ENCODE data around the gene DHDDS.
"Not testable (repeated sequence)": the region's sequence is repeated elsewhere in the genome, so short reads cannot be mapped to it uniquely, and the experiment has no call there.

Gene DHDDS

GRCh38 chr1:26500488-26501175 is 68.5 kb downstream of the DHDDS start:
- Histone ChIP-seq H3K4me1 (peaks cover 14% of the 10 kb centered on the region), H3K4me3 (peak overlapping the region; percentile 60), H3K9me3 (no peaks in the 10 kb centered on the region), H3K36me3 (replicated peaks) (no peaks in the 10 kb centered on the region), H3K27me3 (ENCODE audit: low read depth) (no peaks in the 10 kb centered on the region)
- DNase-seq (ENCODE audit: low spot score in 2 of 2), result peak in 1 of 2 experiments; percentile 93
- in situ Hi-C loops (cut with MboI; ENCODE audit: low sequenced_read_pairs), result no loop called here

GRCh38 chr1:26510711-26511110 is 78.6 kb downstream of the DHDDS start:
- DNase-seq (ENCODE audit: low spot score in 2 of 2); H3K36me3 ChIP-seq (replicated peaks); H3K9me3 ChIP-seq; H3K4me1 ChIP-seq; in situ Hi-C loops (cut with MboI; ENCODE audit: low sequenced_read_pairs); H3K4me3 ChIP-seq; H3K27me3 ChIP-seq (ENCODE audit: low read depth): not testable (repeated sequence)

GRCh38 chr1:26515836-26516235 is 83.7 kb downstream of the DHDDS start:
- DNase-seq (ENCODE audit: low spot score in 2 of 2); H3K27me3 ChIP-seq (ENCODE audit: low read depth); H3K9me3 ChIP-seq; H3K36me3 ChIP-seq (replicated peaks); H3K4me3 ChIP-seq; H3K4me1 ChIP-seq; in situ Hi-C loops (cut with MboI; ENCODE audit: low sequenced_read_pairs): not testable (repeated sequence)

- no peak for DNase-seq (ENCODE audit: low spot score in 2 of 2)
- Histone ChIP-seq H3K27me3 (ENCODE audit: low read depth) (no peaks in the 10 kb centered on the region), H3K36me3 (replicated peaks) (no peaks in the 10 kb centered on the region), H3K4me3 (no peak overlapping the region), H3K4me1 (no peaks in the 10 kb centered on the region), H3K9me3 (no peaks in the 10 kb centered on the region)
- in situ Hi-C loops (cut with MboI; ENCODE audit: low sequenced_read_pairs), result no loop called here
These were observed 85.1 kb downstream of the DHDDS start for GRCh38 chr1:26516987-26517765.

- Histone ChIP-seq H3K27me3 (ENCODE audit: low read depth) (no peaks in the 10 kb centered on the region), H3K4me1 (no peaks in the 10 kb centered on the region), H3K9me3 (no peaks in the 10 kb centered on the region), H3K36me3 (replicated peaks) (no peaks in the 10 kb centered on the region), H3K4me3 (no peak overlapping the region)
- in situ Hi-C loops (cut with MboI; ENCODE audit: low sequenced_read_pairs), result no loop called here
- no peak for DNase-seq (ENCODE audit: low spot score in 2 of 2)
These were observed 85.6 kb downstream of the DHDDS start for GRCh38 chr1:26517766-26518049.

- in situ Hi-C loops (cut with MboI; ENCODE audit: low sequenced_read_pairs), result no loop called here
- Histone ChIP-seq H3K9me3 (no peaks in the 10 kb centered on the region), H3K27me3 (ENCODE audit: low read depth) (no peaks in the 10 kb centered on the region), H3K4me3 (no peak overlapping the region), H3K4me1 (no peaks in the 10 kb centered on the region), H3K36me3 (replicated peaks) (no peaks in the 10 kb centered on the region)
- no peak for DNase-seq (ENCODE audit: low spot score in 2 of 2)
These were observed 86.2 kb downstream of the DHDDS start for GRCh38 chr1:26518355-26518754.

- in situ Hi-C loops (cut with MboI; ENCODE audit: low sequenced_read_pairs), result no loop called here
- H3K4me3 ChIP-seq, result no peak overlapping the region
- H3K27me3 ChIP-seq (ENCODE audit: low read depth), result no peaks in the 10 kb centered on the region
- no peaks in the 10 kb centered on the region for H3K4me1 ChIP-seq
- H3K9me3 ChIP-seq, result no peaks in the 10 kb centered on the region
- no peak for DNase-seq (ENCODE audit: low spot score in 2 of 2)
- H3K36me3 ChIP-seq (replicated peaks), result no peaks in the 10 kb centered on the region
These were observed 88.2 kb downstream of the DHDDS start for GRCh38 chr1:26520339-26520738.

Measured in HAP-1 (cell line).